HG03558 (cell line): Measurements from ENCODE around the gene NUFIP2.
A peak's percentile ranks its signal among the peaks of the same experiment; 100 is the strongest.
"Not testable (repeated sequence)": the region's sequence is repeated elsewhere in the genome, so short reads cannot be mapped to it uniquely, and the experiment has no call there.

Source experiments
- ATAC-seq: cut with Tn5 transposase; IDR thresholded peaks from one replicate; pipeline ENCODE4 v1.9.1; 2021; ENCODE audit warnings: moderate number of reproducible peaks; ENCODE audit not compliant: unreplicated experiment; ENCODE audit errors: extremely low read depth

NUFIP2 gene, protein sequence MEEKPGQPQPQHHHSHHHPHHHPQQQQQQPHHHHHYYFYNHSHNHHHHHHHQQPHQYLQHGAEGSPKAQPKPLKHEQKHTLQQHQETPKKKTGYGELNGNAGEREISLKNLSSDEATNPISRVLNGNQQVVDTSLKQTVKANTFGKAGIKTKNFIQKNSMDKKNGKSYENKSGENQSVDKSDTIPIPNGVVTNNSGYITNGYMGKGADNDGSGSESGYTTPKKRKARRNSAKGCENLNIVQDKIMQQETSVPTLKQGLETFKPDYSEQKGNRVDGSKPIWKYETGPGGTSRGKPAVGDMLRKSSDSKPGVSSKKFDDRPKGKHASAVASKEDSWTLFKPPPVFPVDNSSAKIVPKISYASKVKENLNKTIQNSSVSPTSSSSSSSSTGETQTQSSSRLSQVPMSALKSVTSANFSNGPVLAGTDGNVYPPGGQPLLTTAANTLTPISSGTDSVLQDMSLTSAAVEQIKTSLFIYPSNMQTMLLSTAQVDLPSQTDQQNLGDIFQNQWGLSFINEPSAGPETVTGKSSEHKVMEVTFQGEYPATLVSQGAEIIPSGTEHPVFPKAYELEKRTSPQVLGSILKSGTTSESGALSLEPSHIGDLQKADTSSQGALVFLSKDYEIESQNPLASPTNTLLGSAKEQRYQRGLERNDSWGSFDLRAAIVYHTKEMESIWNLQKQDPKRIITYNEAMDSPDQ

GRCh38 chr17:29293890-29294579 is at the start of gene NUFIP2:
Gene NUFIP2, minus strand, starts transcription at chr17:29294148. Its CDS starts 89 bp downstream, at chr17:29294059.
- peak; percentile 66 for ATAC-seq

DNA sequence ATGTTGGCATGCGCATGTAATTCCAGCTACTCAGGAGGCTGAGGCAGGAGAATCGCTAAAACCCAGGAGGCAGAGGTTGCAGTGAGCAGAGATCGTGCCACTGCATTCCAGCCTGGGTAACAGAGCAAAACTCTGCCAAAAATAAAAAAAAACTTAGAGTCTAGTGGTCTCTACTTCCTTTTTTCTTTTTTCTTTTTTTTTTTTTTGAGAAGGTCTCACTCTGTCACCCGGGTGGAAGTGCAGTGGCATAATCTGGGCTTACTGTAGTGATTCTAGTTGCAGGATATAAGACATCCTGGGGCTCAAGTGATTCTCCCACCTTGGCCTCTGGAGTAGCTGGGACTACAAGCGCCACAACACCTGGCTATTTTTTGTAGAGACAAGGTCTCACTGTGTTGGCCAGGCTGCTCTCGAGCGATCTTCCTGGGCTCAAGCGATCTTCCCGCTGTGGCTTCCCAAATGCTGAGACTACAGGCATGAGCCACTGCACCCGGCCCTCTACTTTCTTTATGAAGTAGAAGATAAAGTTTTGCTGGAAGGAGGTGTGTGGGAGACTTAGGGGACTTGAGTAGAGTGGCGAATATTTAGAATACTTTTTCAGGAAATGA is 48.3 kb upstream of the NUFIP2 start:
- ATAC-seq = no peak

- no peak for ATAC-seq
Observed at GRCh38 chr17:29341726-29342125, 47.8 kb upstream of the NUFIP2 start.

GRCh38 chr17:29339016-29339415 is 45.1 kb upstream of the NUFIP2 start:
- not testable (repeated sequence) for ATAC-seq

- no peak for ATAC-seq
Observed at GRCh38 chr17:29331708-29332085, 37.7 kb upstream of the NUFIP2 start.

- ATAC-seq = no peak
Observed at GRCh38 chr17:29331075-29331707, 37.2 kb upstream of the NUFIP2 start.

GRCh38 chr17:29327412-29327811 is 33.5 kb upstream of the NUFIP2 start:
- ATAC-seq = no peak

DNA sequence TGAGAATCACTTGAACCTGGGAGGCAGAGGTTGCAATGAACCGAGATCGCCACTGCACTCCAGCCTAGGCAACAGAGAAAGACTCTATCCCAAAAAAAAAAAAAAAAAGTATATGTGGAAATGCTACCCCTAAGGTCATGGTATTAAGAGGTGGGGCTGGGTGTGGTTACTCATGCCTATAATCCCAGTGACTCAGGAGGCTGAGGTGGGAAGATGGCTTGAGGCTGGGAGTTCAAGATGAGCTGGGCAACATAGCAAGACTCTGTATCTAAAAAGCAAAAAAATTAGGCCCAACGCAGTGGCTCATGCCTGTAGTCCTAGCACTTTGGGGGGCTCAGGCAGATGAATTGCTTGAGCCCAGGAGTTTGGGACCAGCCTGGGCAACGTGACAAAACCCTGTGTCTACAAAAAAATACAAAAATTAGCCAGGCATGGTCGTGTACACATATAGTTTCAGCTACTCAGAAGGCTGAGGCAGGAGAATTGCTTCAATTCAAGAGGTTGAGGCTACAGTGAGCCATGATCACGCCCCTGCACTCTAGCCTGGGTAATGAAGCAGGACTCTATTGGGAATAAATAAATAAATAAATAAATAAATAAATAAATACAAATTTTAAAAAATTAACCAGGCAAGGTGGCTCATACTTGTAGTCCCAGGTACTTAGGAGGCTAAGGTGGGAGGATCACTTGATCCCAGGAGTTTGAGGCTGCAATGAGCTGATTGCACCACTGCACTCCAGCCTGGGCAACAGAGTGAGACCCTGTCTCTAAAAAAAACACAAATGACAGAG is 32.3 kb upstream of the NUFIP2 start:
- no peak for ATAC-seq

GRCh38 chr17:29322363-29322762 is 28.4 kb upstream of the NUFIP2 start:
- no peak for ATAC-seq

GRCh38 chr17:29303386-29303785 is 9.4 kb upstream of the NUFIP2 start:
- no peak for ATAC-seq

GRCh38 chr17:29299031-29299430 is 5.1 kb upstream of the NUFIP2 start:
- ATAC-seq = no peak

DNA sequence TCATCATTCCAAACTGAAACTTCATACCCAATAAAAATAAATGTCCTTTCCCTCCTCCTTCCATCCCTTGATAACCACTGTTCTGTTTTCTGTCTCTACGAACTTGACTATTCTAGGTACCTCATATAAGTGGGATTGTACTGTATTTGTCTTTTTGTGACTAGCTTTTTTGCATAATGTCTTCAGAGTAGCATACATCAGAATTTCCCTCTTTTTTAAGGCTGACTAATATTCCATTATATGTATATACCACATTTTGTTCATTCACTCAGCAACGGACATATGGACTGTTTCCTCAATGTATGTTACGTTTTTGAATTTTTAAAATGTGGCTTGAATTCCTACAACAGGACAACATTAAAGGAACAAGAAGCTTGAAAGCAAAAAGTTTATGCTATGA is 1.5 kb upstream of the NUFIP2 start:
- no peak for ATAC-seq

GRCh38 chr17:29294580-29294900 is 592 bp upstream of the NUFIP2 start:
- no peak for ATAC-seq

GRCh38 chr17:29292992-29293889 is 707 bp downstream of the NUFIP2 start:
- ATAC-seq = no peak

- no peak for ATAC-seq
Observed at GRCh38 chr17:29292071-29292991, 1.6 kb downstream of the NUFIP2 start.

- no peak for ATAC-seq
Observed at GRCh38 chr17:29291163-29291752, 2.7 kb downstream of the NUFIP2 start.

DNA sequence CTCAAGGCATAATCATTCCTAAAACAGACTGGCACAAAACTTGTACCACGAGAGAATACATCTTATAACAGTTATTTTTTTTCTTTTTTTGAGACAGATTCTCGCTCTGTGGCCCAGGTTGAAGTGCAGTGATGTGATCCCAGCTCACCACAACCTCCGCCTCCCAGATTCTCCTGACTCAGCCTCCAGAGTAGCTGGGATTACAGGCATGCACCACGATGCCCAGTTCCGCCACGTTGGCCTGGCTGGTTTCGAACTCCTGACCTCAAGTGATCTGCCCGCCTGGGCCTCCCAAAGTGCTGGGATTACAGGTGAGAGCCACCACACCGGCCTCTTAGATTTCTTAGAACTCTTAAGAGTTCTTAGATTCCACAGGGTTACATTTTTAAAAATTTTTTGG is 4.1 kb downstream of the NUFIP2 start:
- no peak for ATAC-seq
